Measurements from ENCODE around the gene RAE1. TPM values are rescaled to one million over a fixed set of nuclear protein-coding genes. Genes with fewer than 3 reads are reported as not detected.

Gene RAE1
- total RNA-seq, 2 donors from 2014 or later = 4.9 to 9.9 TPM

DNA sequence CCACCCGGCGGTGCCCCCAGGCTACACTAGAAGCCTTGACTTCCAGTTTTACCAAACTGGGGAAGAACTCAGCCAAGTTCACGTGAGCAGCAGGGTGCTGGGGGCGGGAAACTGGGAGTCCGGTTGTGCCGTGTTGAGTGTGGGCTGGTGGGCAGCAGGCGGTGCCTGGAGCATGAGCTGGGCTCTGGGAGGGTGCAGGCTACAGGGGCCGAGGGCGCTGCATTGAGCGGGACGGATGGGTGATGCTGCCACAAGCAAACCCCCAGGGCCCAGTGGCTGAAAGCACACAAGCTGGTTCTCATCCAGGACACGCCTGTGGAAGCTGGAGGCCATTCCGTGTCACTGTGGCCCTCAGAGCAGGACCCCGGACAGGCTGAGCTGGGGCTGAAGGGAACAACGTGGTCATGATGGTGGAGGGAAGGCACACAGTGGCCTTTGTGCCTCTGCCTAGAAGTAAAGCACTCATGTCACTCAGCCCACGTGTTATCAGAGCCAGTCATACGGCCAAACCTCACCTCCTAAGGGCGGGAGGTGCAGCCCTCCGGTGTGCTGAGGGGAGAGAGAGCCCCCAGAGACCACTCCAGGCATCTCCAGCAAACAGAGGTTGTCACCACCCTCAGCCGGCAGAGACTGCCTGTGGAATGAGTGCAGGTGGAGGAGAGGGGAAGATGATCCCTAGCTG lies 69.7 kb downstream of the RAE1 start:
- Histone ChIP-seq H3K4me1 (no peaks in the 10 kb centered on the region), H3K27ac (no peak overlapping the region), H3K4me3 (no peak overlapping the region), H3K27me3 (no peaks in the 10 kb centered on the region), H3K36me3 (replicated peaks in 1 of 2; ENCODE audit: insufficient read depth in 1 of 2, low read depth in 2 of 2) (no peaks in the 10 kb centered on the region), H3K9me3 (no peaks in the 10 kb centered on the region)
- ATAC-seq = no peak
- DNase-seq = no peak
- TF ChIP-seq CTCF (IDR thresholded peaks at IDR 0.05) = no peak
- TF ChIP-seq POLR2A (IDR thresholded peaks at IDR 0.05) = no peak
- intact Hi-C loops (cut with DNase I) = no loop called here
- WGBS, 2 donors = 54 to 60% methylated on average over 11 to 20 of the region's 20 CpGs

GRCh38 chr20:57421253-57422220 lies 70.5 kb downstream of the RAE1 start:
- intact Hi-C loops (cut with DNase I) = no loop called here
- Histone ChIP-seq H3K27me3 (no peaks in the 10 kb centered on the region), H3K36me3 (replicated peaks in 1 of 2; ENCODE audit: insufficient read depth in 1 of 2, low read depth in 2 of 2) (no peaks in the 10 kb centered on the region), H3K4me1 (no peaks in the 10 kb centered on the region), H3K9me3 (no peaks in the 10 kb centered on the region), H3K4me3 (no peak overlapping the region), H3K27ac (no peak overlapping the region)
- TF ChIP-seq CTCF (IDR thresholded peaks at IDR 0.05) (no peak), POLR2A (IDR thresholded peaks at IDR 0.05) (no peak)
- ATAC-seq (no peak), DNase-seq (no peak)
- 75 to 80% methylated on average over 10 to 25 of the region's 26 CpGs for WGBS, 2 donors

DNA sequence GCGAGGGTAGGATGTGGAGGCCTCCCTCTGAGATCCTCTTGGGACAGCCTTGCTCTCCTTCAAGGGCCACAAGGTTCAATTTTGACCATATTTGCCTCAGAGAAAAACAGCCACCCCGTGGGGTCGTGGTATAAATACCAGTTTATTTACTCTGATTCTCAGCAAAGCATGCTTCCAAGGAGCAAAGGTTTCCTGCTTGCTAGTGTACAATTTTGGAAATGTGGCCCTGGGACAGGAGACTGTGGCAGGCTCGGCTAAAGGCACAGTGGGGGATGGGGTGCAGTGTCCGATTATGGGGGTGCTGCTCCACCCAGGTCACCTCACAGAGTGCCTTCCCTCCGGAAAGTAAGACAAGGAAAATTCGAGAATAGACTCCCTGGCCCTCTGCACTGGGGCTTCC lies 71.2 kb downstream of the RAE1 start:
- no peak overlapping the region for H3K27ac ChIP-seq
- no peaks in the 10 kb centered on the region for H3K36me3 ChIP-seq (replicated peaks in 1 of 2; ENCODE audit: insufficient read depth in 1 of 2, low read depth in 2 of 2)
- no peak for DNase-seq
- intact Hi-C loops (cut with DNase I) = no loop called here
- no peak overlapping the region for H3K4me3 ChIP-seq
- H3K4me1 ChIP-seq = no peaks in the 10 kb centered on the region
- TF ChIP-seq CTCF (IDR thresholded peaks at IDR 0.05) (no peak), POLR2A (IDR thresholded peaks at IDR 0.05) (no peak)
- no peaks in the 10 kb centered on the region for H3K9me3 ChIP-seq
- ATAC-seq = no peak
- WGBS, 2 donors = 58 to 59% methylated on average over 6 to 7 of the region's 7 CpGs
- H3K27me3 ChIP-seq = no peaks in the 10 kb centered on the region

GRCh38 chr20:57425150-57426013 lies 74.3 kb downstream of the RAE1 start:
- no peak overlapping the region for H3K4me3 ChIP-seq
- peaks cover 11% of the 10 kb centered on the region for H3K4me1 ChIP-seq
- no peak overlapping the region for H3K27ac ChIP-seq
- H3K36me3 ChIP-seq (replicated peaks in 1 of 2; ENCODE audit: insufficient read depth in 1 of 2, low read depth in 2 of 2) = no peaks in the 10 kb centered on the region
- ATAC-seq (no peak), DNase-seq (no peak)
- intact Hi-C loops (cut with DNase I) = no loop called here
- 70 to 81% methylated on average over 17 of the region's 17 CpGs for WGBS, 2 donors
- no peaks in the 10 kb centered on the region for H3K9me3 ChIP-seq
- no peak for TF ChIP-seq POLR2A (IDR thresholded peaks at IDR 0.05)
- no peak for TF ChIP-seq CTCF (IDR thresholded peaks at IDR 0.05)
- no peaks in the 10 kb centered on the region for H3K27me3 ChIP-seq
